Measurements from ENCODE around the gene MTMR3. TPM values are rescaled to one million over a fixed set of nuclear protein-coding genes. Genes with fewer than 3 reads are reported as not detected.

MTMR3 gene
- total and polyA plus RNA-seq, 2 donors from 2014 or later, result 9.6 to 56.2 TPM

DNA sequence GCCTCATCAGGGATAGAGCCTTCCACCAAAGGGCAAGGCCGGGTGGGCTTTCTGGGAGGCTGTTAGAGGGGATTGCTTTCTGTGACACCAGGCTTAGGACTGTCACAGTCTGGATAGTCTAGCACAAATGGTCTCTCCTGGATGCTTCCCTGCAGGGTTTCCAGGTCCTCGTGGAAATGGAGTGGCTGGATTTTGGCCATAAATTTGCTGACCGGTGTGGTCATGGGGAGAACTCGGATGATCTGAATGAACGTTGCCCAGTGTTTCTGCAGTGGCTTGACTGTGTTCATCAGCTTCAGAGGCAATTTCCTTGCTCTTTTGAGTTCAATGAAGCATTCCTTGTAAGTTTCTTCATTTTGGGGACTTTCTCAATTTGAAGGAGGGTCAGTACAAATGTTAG lies 130.2 kb downstream of the MTMR3 start:
- no peaks in the 10 kb centered on the region for H3K9me3 ChIP-seq (ENCODE audit: control insufficient read depth in 2 of 3, insufficient read depth in 1 of 3, low read length in 3 of 3)
- no peak overlapping the region for H3K27ac ChIP-seq (ENCODE audit: low read depth in 2 of 2, low read length in 2 of 2)
- H3K9ac ChIP-seq (ENCODE audit: low read length in 3 of 3), result no peak overlapping the region
- TF ChIP-seq, protein P1, sequence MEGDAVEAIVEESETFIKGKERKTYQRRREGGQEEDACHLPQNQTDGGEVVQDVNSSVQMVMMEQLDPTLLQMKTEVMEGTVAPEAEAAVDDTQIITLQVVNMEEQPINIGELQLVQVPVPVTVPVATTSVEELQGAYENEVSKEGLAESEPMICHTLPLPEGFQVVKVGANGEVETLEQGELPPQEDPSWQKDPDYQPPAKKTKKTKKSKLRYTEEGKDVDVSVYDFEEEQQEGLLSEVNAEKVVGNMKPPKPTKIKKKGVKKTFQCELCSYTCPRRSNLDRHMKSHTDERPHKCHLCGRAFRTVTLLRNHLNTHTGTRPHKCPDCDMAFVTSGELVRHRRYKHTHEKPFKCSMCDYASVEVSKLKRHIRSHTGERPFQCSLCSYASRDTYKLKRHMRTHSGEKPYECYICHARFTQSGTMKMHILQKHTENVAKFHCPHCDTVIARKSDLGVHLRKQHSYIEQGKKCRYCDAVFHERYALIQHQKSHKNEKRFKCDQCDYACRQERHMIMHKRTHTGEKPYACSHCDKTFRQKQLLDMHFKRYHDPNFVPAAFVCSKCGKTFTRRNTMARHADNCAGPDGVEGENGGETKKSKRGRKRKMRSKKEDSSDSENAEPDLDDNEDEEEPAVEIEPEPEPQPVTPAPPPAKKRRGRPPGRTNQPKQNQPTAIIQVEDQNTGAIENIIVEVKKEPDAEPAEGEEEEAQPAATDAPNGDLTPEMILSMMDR (IDR thresholded peaks at IDR 0.05; ENCODE audit: borderline replicate concordance, extremely low read depth, insufficient read depth), result no peak
- H3K4me1 ChIP-seq (ENCODE audit: control insufficient read depth in 2 of 3, insufficient read depth in 2 of 3, low read depth in 1 of 3, low read length in 3 of 3), result no peaks in the 10 kb centered on the region
- peaks cover 8 to 62% (median 53%) of the 10 kb centered on the region in 3 donors for H3K36me3 ChIP-seq (ENCODE audit: control insufficient read depth in 2 of 3, insufficient read depth in 3 of 3, low read length in 3 of 3)
- intact Hi-C loops (cut with DNase I), result no loop called here
- no peak overlapping the region for H3K4me3 ChIP-seq (ENCODE audit: low read length in 3 of 3)
- no peaks in the 10 kb centered on the region for H3K27me3 ChIP-seq (ENCODE audit: control insufficient read depth, insufficient read depth, low read length)
- DNase-seq, result no peak
- no peak for FAIRE-seq

DNA sequence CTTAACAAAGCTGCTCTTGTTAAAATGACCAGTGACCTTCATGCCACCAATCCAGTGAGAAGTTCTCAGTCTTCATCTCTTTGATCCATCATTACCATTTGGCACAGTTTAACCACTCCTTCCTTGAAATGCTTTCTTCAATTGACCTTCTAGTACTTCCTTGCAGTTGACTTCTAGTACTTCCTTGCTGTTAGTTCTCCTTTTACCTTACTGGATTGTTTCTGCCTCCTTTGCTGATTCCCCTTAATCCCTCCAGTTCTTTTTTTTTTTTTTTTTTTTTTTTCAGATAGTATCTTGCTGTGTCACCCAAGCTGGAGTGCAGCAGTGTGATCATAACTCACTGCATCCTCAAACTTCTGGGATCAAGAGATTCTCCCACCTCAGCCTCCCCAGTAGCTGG lies 131.3 kb downstream of the MTMR3 start:
- H3K27me3 ChIP-seq (ENCODE audit: control insufficient read depth, insufficient read depth, low read length), result no peaks in the 10 kb centered on the region
- H3K4me1 ChIP-seq (ENCODE audit: control insufficient read depth in 2 of 3, insufficient read depth in 2 of 3, low read depth in 1 of 3, low read length in 3 of 3), result no peaks in the 10 kb centered on the region
- peaks cover 7 to 64% (median 49%) of the 10 kb centered on the region in 3 donors for H3K36me3 ChIP-seq (ENCODE audit: control insufficient read depth in 2 of 3, insufficient read depth in 3 of 3, low read length in 3 of 3)
- TF ChIP-seq, protein P1 (IDR thresholded peaks at IDR 0.05; ENCODE audit: borderline replicate concordance, extremely low read depth, insufficient read depth), result no peak
- no peak overlapping the region for H3K9ac ChIP-seq (ENCODE audit: low read length in 3 of 3)
- FAIRE-seq, result no peak
- no peak overlapping the region for H3K4me3 ChIP-seq (ENCODE audit: low read length in 3 of 3)
- intact Hi-C loops (cut with DNase I), result no loop called here
- H3K9me3 ChIP-seq (ENCODE audit: control insufficient read depth in 2 of 3, insufficient read depth in 1 of 3, low read length in 3 of 3), result no peaks in the 10 kb centered on the region
- no peak for DNase-seq
- no peak overlapping the region for H3K27ac ChIP-seq (ENCODE audit: low read depth in 2 of 2, low read length in 2 of 2)

DNA sequence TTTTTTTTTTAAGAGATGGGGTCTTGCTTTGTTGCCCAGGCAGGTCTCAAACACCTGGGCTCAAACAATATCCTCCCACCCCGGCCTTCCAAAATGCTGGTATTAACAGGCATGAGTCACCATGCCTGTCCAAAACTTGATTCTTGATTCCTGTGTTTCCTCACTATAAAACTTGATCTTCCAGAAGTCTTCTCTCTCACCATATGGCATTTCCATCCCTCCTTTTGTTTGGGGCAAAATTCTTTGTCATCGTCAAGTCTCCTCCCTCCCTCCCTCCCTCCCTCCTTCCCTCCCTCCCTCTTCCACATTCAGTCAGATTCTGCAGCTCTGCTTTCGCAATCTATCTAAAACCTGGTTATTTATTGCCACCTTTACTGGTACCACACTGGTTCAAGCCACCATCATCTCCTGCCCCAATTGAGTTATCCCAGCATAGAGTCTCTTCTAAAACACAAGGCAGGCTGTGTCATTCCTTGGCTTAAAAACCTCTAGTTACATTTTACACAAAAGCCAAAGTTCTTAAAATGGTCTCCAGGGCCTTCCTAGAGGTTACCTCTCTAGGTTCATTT lies 132.3 kb downstream of the MTMR3 start:
- Histone ChIP-seq H3K27me3 (ENCODE audit: control insufficient read depth, insufficient read depth, low read length) (no peaks in the 10 kb centered on the region), H3K9ac (ENCODE audit: low read length in 3 of 3) (no peak overlapping the region), H3K4me3 (ENCODE audit: low read length in 3 of 3) (no peak overlapping the region), H3K9me3 (ENCODE audit: control insufficient read depth in 2 of 3, insufficient read depth in 1 of 3, low read length in 3 of 3) (no peaks in the 10 kb centered on the region), H3K27ac (ENCODE audit: low read depth in 2 of 2, low read length in 2 of 2) (no peak overlapping the region), H3K36me3 (ENCODE audit: control insufficient read depth in 2 of 3, insufficient read depth in 3 of 3, low read length in 3 of 3) (peaks cover 9 to 65% (median 56%) of the 10 kb centered on the region in 3 donors), H3K4me1 (ENCODE audit: control insufficient read depth in 2 of 3, insufficient read depth in 2 of 3, low read depth in 1 of 3, low read length in 3 of 3) (no peaks in the 10 kb centered on the region)
- DNase-seq (no peak), FAIRE-seq (no peak)
- intact Hi-C loops (cut with DNase I), result no loop called here
- TF ChIP-seq, protein P1 (IDR thresholded peaks at IDR 0.05; ENCODE audit: borderline replicate concordance, extremely low read depth, insufficient read depth), result no peak

DNA sequence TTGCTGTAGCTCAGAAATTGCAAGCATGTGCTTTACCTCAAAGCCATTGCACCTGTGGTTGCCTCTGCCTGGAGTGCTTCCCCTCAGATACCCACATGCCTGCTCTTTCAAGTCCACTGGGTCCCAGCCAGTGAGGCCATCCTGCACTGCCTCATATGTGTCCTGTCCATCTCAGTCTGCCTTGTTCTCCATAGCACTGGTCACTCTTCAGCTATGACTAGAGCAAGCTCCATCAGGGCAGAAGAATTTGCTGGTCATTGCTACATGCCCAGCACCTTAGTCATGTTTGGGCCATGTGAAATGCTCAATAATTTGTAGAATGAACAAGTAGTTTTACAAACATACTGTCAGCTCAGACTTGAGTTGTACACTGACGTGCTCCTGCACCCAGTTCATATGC lies 132.9 kb downstream of the MTMR3 start:
- Histone ChIP-seq H3K4me3 (ENCODE audit: low read length in 3 of 3) (no peak overlapping the region), H3K36me3 (ENCODE audit: control insufficient read depth in 2 of 3, insufficient read depth in 3 of 3, low read length in 3 of 3) (peaks cover 9 to 70% (median 61%) of the 10 kb centered on the region in 3 donors), H3K27ac (ENCODE audit: low read depth in 2 of 2, low read length in 2 of 2) (no peak overlapping the region), H3K9me3 (ENCODE audit: control insufficient read depth in 2 of 3, insufficient read depth in 1 of 3, low read length in 3 of 3) (no peaks in the 10 kb centered on the region), H3K9ac (ENCODE audit: low read length in 3 of 3) (no peak overlapping the region), H3K4me1 (ENCODE audit: control insufficient read depth in 2 of 3, insufficient read depth in 2 of 3, low read depth in 1 of 3, low read length in 3 of 3) (no peaks in the 10 kb centered on the region), H3K27me3 (ENCODE audit: control insufficient read depth, insufficient read depth, low read length) (no peaks in the 10 kb centered on the region)
- FAIRE-seq (no peak), DNase-seq (no peak)
- intact Hi-C loops (cut with DNase I), result no loop called here
- TF ChIP-seq, protein P1 (IDR thresholded peaks at IDR 0.05; ENCODE audit: borderline replicate concordance, extremely low read depth, insufficient read depth), result no peak
